Measurements from ENCODE around the gene MIEN1.

GRCh38 chr17:39695089-39695474 is 35.2 kb downstream of the MIEN1 start:
- TF ChIP-seq CTCF (IDR thresholded peaks at IDR 0.05; ENCODE audit: insufficient read depth, low read depth, low read length): no peak
- no peak for TF ChIP-seq EZH2 (IDR thresholded peaks at IDR 0.05; ENCODE audit: insufficient read depth, low read length)
